H9 (cell line): ENCODE data around the gene LILRB5. TPM values are rescaled to one million over a fixed set of nuclear protein-coding genes. Genes with fewer than 3 reads are reported as not detected.

Experiments used
- DNase-seq: peaks from one replicate; pipeline ENCODE4 v3.0.0-alpha.2; 2017
- H2AFZ ChIP-seq: one replicate; pipeline ENCODE4 v1.6.1; 2013; ENCODE audit warnings: mild to moderate bottlenecking, low read length, control low read depth, moderate library complexity
- H2AK5ac ChIP-seq: 2 replicates; pipeline ENCODE4 v1.6.1; 2013; ENCODE audit warnings: low read length, control low read depth, mixed read lengths; ENCODE audit not compliant: insufficient read length
- H2BK120ac ChIP-seq: one replicate; pipeline ENCODE4 v1.6.1; 2013; ENCODE audit warnings: low read depth, mild to moderate bottlenecking, low read length, control low read depth, inconsistent platforms; ENCODE audit not compliant: poor library complexity, severe bottlenecking
- H2BK12ac ChIP-seq: 2 replicates; pipeline ENCODE4 v1.6.1; 2013; ENCODE audit warnings: low read length, control low read depth, mixed read lengths, low read depth; ENCODE audit not compliant: insufficient read length
- H2BK15ac ChIP-seq: 2 replicates; pipeline ENCODE4 v1.6.1; 2013; ENCODE audit warnings: low read depth, low read length, control low read depth
- H2BK20ac ChIP-seq: one replicate; pipeline ENCODE4 v1.6.1; 2013; ENCODE audit warnings: low read depth, mild to moderate bottlenecking, low read length, control low read depth, inconsistent platforms; ENCODE audit not compliant: poor library complexity, severe bottlenecking
- H2BK5ac ChIP-seq: 2 replicates; pipeline ENCODE4 v1.6.1; 2013; ENCODE audit warnings: low read length, control low read depth, mixed read lengths; ENCODE audit not compliant: insufficient read length
- H3K14ac ChIP-seq: 2 replicates; pipeline ENCODE4 v1.6.1; 2013; ENCODE audit warnings: low read length, control low read depth; ENCODE audit not compliant: insufficient read depth
- H3K18ac ChIP-seq: 2 replicates; pipeline ENCODE4 v1.6.1; 2013; ENCODE audit warnings: low read depth, mild to moderate bottlenecking, mixed read lengths, low read length, control low read depth; ENCODE audit not compliant: insufficient read length
- H3K23ac ChIP-seq: 2 replicates; pipeline ENCODE4 v1.6.1; 2013; ENCODE audit warnings: low read length, control low read depth, mixed read lengths, low read depth; ENCODE audit not compliant: insufficient read length
- H3K23me2 ChIP-seq: 2 replicates; pipeline ENCODE4 v1.6.1; 2013; ENCODE audit warnings: low read depth, mild to moderate bottlenecking, mixed read lengths, low read length, control low read depth; ENCODE audit not compliant: insufficient read length, poor library complexity, severe bottlenecking
- H3K27ac ChIP-seq: 2 replicates; pipeline ENCODE4 v1.5.1; 2013; ENCODE audit warnings: low read length, control low read depth, mixed read lengths, low read depth; ENCODE audit not compliant: insufficient read length
- H3K27me3 ChIP-seq: 2 replicates; pipeline ENCODE4 v1.6.1; 2013; ENCODE audit warnings: low read length, control low read depth, inconsistent platforms; ENCODE audit not compliant: insufficient read depth
- H3K4ac ChIP-seq: 2 replicates; pipeline ENCODE4 v1.6.1; 2013; ENCODE audit warnings: low read depth, mild to moderate bottlenecking, control low read depth, inconsistent platforms, low read length, moderate library complexity
- H3K4me1 ChIP-seq: 2 replicates; pipeline ENCODE4 v1.6.1; 2013; ENCODE audit warnings: low read length, control low read depth, inconsistent platforms; ENCODE audit not compliant: insufficient read depth
- H3K4me2 ChIP-seq: 2 replicates; pipeline ENCODE4 v1.6.1; 2013; ENCODE audit warnings: low read length, control low read depth, mixed read lengths; ENCODE audit not compliant: insufficient read length, insufficient read depth
- H3K56ac ChIP-seq: 2 replicates; pipeline ENCODE4 v1.6.1; 2013; ENCODE audit warnings: low read depth, mild to moderate bottlenecking, mixed read lengths, low read length, control low read depth; ENCODE audit not compliant: insufficient read length
- H3K79me1 ChIP-seq: 2 replicates; pipeline ENCODE4 v1.6.1; 2013; ENCODE audit warnings: low read depth, mild to moderate bottlenecking, moderate library complexity, low read length, control low read depth, inconsistent platforms; ENCODE audit not compliant: insufficient read depth, poor library complexity, severe bottlenecking
- H3K79me2 ChIP-seq: 2 replicates; pipeline ENCODE4 v1.6.1; 2013; ENCODE audit warnings: low read length, control low read depth, inconsistent platforms; ENCODE audit not compliant: insufficient read depth
- H3K9ac ChIP-seq: 2 replicates; pipeline ENCODE4 v1.6.1; 2013; ENCODE audit warnings: low read length, control low read depth, mixed read lengths; ENCODE audit not compliant: insufficient read length; ENCODE audit errors: extremely low read depth
- H3K9me3 ChIP-seq: one replicate; pipeline ENCODE4 v1.6.1; 2013; ENCODE audit warnings: low read depth, low read length, inconsistent platforms; ENCODE audit not compliant: control insufficient read depth
- H3T11ph ChIP-seq: one replicate; pipeline ENCODE4 v1.6.1; 2013; ENCODE audit warnings: mild to moderate bottlenecking, low read length, control low read depth, inconsistent platforms
- H4K20me1 ChIP-seq: one replicate; pipeline ENCODE4 v1.6.1; 2013; ENCODE audit not compliant: control insufficient read depth, insufficient read length, insufficient read depth
- H4K5ac ChIP-seq: 2 replicates; pipeline ENCODE4 v1.6.1; 2013; ENCODE audit warnings: low read depth, mild to moderate bottlenecking, mixed read lengths, low read length, control low read depth; ENCODE audit not compliant: insufficient read length
- H4K8ac ChIP-seq: replicated peaks from 2 replicates; pipeline ENCODE4 v1.6.1; 2013; ENCODE audit warnings: low read length, control low read depth, mixed read lengths, low read depth; ENCODE audit not compliant: insufficient read length
- H4K91ac ChIP-seq: 2 replicates; pipeline ENCODE4 v1.6.1; 2013; ENCODE audit warnings: low read depth, mild to moderate bottlenecking, moderate library complexity, mixed read lengths, low read length, control low read depth; ENCODE audit not compliant: insufficient read length
- H3K27ac Mint-ChIP-seq, 3 experiments: 2 replicates in 2 of 3; 3 replicates in 1 of 3; pipeline ENCODE4 v1.8.0; 2020 to 2021; ENCODE audit warnings: mixed read lengths in 3 of 3, mild to moderate bottlenecking in 1 of 3, moderate library complexity in 1 of 3
- H3K27me3 Mint-ChIP-seq: 2 replicates; pipeline ENCODE4 v1.8.0; 2021; ENCODE audit warnings: low read depth, mild to moderate bottlenecking, moderate library complexity, mixed read lengths
- H3K36me3 Mint-ChIP-seq, 3 experiments: 2 replicates in 2 of 3; 3 replicates in 1 of 3; pipeline ENCODE4 v1.8.0; 2020 to 2021; ENCODE audit warnings: low read depth in 3 of 3, mixed read lengths in 3 of 3; ENCODE audit not compliant: insufficient read depth in 1 of 3
- H3K4me1 Mint-ChIP-seq, 2 experiments: 2 replicates each; pipeline ENCODE4 v1.8.0; 2020; ENCODE audit warnings: mixed read lengths in 2 of 2
- H3K4me3 Mint-ChIP-seq, 2 experiments: 2 replicates in 1 of 2; 3 replicates in 1 of 2; pipeline ENCODE4 v1.8.0; 2020 to 2021; ENCODE audit warnings: mild to moderate bottlenecking in 2 of 2, mixed read lengths in 2 of 2, moderate library complexity in 1 of 2
- H3K9me3 Mint-ChIP-seq, 2 experiments: 2 replicates in 1 of 2; 3 replicates in 1 of 2; pipeline ENCODE4 v1.8.0; 2020; ENCODE audit warnings: mild to moderate bottlenecking in 2 of 2, mixed read lengths in 2 of 2, moderate library complexity in 1 of 2
- WGBS: extraction: QIAGEN DNeasy Blood & Tissue Kit; methylation state at CpG from one replicate; pipeline ENCODE4 v1.1.7; 2013; ENCODE audit warnings: missing lambda C conversion rate, low lambda C conversion rate, mixed read lengths; ENCODE audit not compliant: insufficient read length; ENCODE audit errors: extremely low coverage; 5-methylcytosine and 5-hydroxymethylcytosine counted together
- total RNA-seq: library from RNA; stranded (reverse); gene quantifications from 2 replicates; pipeline ENCODE4 v1.2.1, GENCODE V29; 2021
- TF ChIP-seq, protein P1 (sequence below): fragments of 200-600 bp; sonication (generic); conservative IDR thresholded peaks from 3 replicates; pipeline ENCODE4 v1.8.0; 2021; ENCODE audit warnings: antibody characterized with exemption, mild to moderate bottlenecking

LILRB5 gene
- total RNA-seq, 1 experiment from 2014 or later, result 0.09 TPM

DNA sequence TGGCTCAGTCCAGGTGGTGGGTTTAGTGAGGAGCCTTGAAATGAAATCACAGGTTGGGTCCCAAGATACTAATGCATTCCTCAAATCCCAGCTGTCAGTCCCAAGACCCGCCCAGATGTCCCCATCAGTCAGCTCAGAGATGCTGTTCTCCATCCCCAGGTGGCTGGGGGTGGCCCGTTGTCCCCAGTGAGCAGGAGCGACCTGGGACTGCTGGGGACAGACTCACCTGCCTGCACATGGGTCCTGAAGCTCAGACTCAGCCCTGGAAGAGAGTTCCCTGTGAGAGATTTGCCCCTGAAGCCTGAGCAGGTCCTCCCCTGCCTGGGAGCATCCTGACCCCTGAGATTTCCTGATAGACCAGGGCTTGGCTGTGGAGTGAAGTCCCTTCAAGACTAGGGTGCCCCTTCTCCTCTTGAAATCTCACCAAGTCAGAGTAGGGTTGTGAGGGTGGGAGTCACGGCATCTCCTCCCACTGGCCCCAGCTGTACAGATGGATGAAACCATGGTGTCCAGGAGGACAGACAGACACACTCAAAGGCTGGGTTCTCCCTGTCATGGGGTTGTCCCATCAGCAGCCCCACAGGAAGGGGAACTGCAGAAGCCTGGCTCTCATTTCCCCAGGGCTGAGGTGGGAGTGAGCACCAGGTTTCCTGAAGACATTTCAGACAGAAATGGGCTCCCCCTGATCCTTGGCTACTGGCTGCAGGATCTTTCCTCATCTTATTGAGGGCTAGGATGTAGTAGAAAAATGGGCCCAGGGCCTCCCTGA lies 41.5 kb upstream of the LILRB5 start:
- H3K9me3 Mint-ChIP-seq, result peaks cover 0 to 58% of the 10 kb centered on the region in 2 experiments; a peak in 3 of 5 replicates
- H4K8ac ChIP-seq, result no peak overlapping the region
- H3K27ac Mint-ChIP-seq, result no peak overlapping the region
- no peak overlapping the region for H4K5ac ChIP-seq
- peaks cover 0 to 2% of the 10 kb centered on the region in 2 experiments; a peak in 2 of 4 replicates for H3K4me1 Mint-ChIP-seq
- no peaks in the 10 kb centered on the region for H3K4me1 ChIP-seq
- TF ChIP-seq, protein P1, sequence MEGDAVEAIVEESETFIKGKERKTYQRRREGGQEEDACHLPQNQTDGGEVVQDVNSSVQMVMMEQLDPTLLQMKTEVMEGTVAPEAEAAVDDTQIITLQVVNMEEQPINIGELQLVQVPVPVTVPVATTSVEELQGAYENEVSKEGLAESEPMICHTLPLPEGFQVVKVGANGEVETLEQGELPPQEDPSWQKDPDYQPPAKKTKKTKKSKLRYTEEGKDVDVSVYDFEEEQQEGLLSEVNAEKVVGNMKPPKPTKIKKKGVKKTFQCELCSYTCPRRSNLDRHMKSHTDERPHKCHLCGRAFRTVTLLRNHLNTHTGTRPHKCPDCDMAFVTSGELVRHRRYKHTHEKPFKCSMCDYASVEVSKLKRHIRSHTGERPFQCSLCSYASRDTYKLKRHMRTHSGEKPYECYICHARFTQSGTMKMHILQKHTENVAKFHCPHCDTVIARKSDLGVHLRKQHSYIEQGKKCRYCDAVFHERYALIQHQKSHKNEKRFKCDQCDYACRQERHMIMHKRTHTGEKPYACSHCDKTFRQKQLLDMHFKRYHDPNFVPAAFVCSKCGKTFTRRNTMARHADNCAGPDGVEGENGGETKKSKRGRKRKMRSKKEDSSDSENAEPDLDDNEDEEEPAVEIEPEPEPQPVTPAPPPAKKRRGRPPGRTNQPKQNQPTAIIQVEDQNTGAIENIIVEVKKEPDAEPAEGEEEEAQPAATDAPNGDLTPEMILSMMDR, result no peak
- no peak overlapping the region for H3K18ac ChIP-seq
- H3K23me2 ChIP-seq, result no peaks in the 10 kb centered on the region
- no peaks in the 10 kb centered on the region; the same call in 1 of the 2 replicates for H3K27me3 ChIP-seq
- H4K91ac ChIP-seq, result no peak overlapping the region
- H3K23ac ChIP-seq, result no peak overlapping the region
- H3K4me2 ChIP-seq, result no peak overlapping the region
- H3K4me3 Mint-ChIP-seq, result no peak overlapping the region
- no peak overlapping the region for H3K4ac ChIP-seq
- no peak overlapping the region for H2BK120ac ChIP-seq
- H2AK5ac ChIP-seq, result no peak overlapping the region
- no peak for DNase-seq
- H3K9me3 ChIP-seq, result no peaks in the 10 kb centered on the region
- H3K27me3 Mint-ChIP-seq, result peaks cover 64% of the 10 kb centered on the region
- no peak overlapping the region for H2BK5ac ChIP-seq
- H2BK15ac ChIP-seq, result no peak overlapping the region
- H2BK12ac ChIP-seq, result no peak overlapping the region
- no peak overlapping the region for H3K9ac ChIP-seq
- no peaks in the 10 kb centered on the region for H4K20me1 ChIP-seq
- no peaks in the 10 kb centered on the region for H3K79me2 ChIP-seq
- no peak overlapping the region for H3K14ac ChIP-seq
- no peak overlapping the region for H2BK20ac ChIP-seq
- H3T11ph ChIP-seq, result no peak overlapping the region
- H2AFZ ChIP-seq, result no peak overlapping the region
- no peaks in the 10 kb centered on the region for H3K36me3 Mint-ChIP-seq
- no peaks in the 10 kb centered on the region for H3K79me1 ChIP-seq
- no CpG with 5 or more reads among the region's 4 CpGs for WGBS
- no peak overlapping the region for H3K27ac ChIP-seq
- no peak overlapping the region for H3K56ac ChIP-seq
